ENCODE results near the gene SLC16A13. TPM values are rescaled to one million over a fixed set of nuclear protein-coding genes. Genes with fewer than 3 reads are reported as not detected.
A peak's percentile ranks its signal among the peaks of the same experiment; 100 is the strongest.
"Not testable (repeated sequence)": the region's sequence is repeated elsewhere in the genome, so short reads cannot be mapped to it uniquely, and the experiment has no call there.

SLC16A13 gene
- total RNA-seq, 2 donors from 2014 or later = 5.3 to 5.5 TPM

GRCh38 chr17:7045492-7046126, 9.8 kb downstream of the SLC16A13 start:
- no peaks in the 10 kb centered on the region for H3K27me3 Mint-ChIP-seq (ENCODE audit: low read depth)
- no peaks in the 10 kb centered on the region for H3K36me3 Mint-ChIP-seq (ENCODE audit: insufficient read depth in 2 of 2)
- H3K4me3 Mint-ChIP-seq = peak overlapping the region; percentile 88 to 91
- DNase-seq (peak; percentile 33 to 37), ATAC-seq (replicated peaks in 1 of 2) (peak in 1 of 2 donors; percentile 25)
- peaks cover 28% of the 10 kb centered on the region for H3K4me1 Mint-ChIP-seq (ENCODE audit: low read depth)
- peak overlapping the region; percentile 17 for H3K27ac Mint-ChIP-seq
- no peaks in the 10 kb centered on the region for H3K9me3 Mint-ChIP-seq

GRCh38 chr17:7046127-7046724, 10.4 kb downstream of the SLC16A13 start:
- peak overlapping the region; percentile 88 to 91 for H3K4me3 Mint-ChIP-seq
- H3K27me3 Mint-ChIP-seq (ENCODE audit: low read depth) = no peaks in the 10 kb centered on the region
- no peaks in the 10 kb centered on the region for H3K9me3 Mint-ChIP-seq
- peak; percentile 30 for ATAC-seq (replicated peaks in 1 of 2)
- H3K27ac Mint-ChIP-seq = peak overlapping the region; percentile 86
- H3K36me3 Mint-ChIP-seq (ENCODE audit: insufficient read depth in 2 of 2) = no peaks in the 10 kb centered on the region
- peak; percentile 31 to 43 for DNase-seq
- peaks cover 28% of the 10 kb centered on the region for H3K4me1 Mint-ChIP-seq (ENCODE audit: low read depth)

GRCh38 chr17:7046725-7047397, 11.0 kb downstream of the SLC16A13 start:
- H3K27ac Mint-ChIP-seq = peak overlapping the region; percentile 86
- H3K4me1 Mint-ChIP-seq (ENCODE audit: low read depth) = peaks cover 28% of the 10 kb centered on the region
- H3K9me3 Mint-ChIP-seq; H3K27me3 Mint-ChIP-seq (ENCODE audit: low read depth); H3K36me3 Mint-ChIP-seq (ENCODE audit: insufficient read depth in 2 of 2): not testable (repeated sequence)
- peak; percentile 74 to 84 for DNase-seq
- ATAC-seq (replicated peaks in 1 of 2) = peak; percentile 17 to 42
- H3K4me3 Mint-ChIP-seq = peak overlapping the region; percentile 88 to 91

- ATAC-seq (replicated peaks in 1 of 2) (peak; percentile 69 to 79), DNase-seq (peak; percentile 47 to 57)
- H3K4me1 Mint-ChIP-seq (ENCODE audit: low read depth) = peaks cover 28% of the 10 kb centered on the region
- peak overlapping the region; percentile 23 for H3K27ac Mint-ChIP-seq
- no peaks in the 10 kb centered on the region for H3K27me3 Mint-ChIP-seq (ENCODE audit: low read depth)
- H3K36me3 Mint-ChIP-seq (ENCODE audit: insufficient read depth in 2 of 2) = no peaks in the 10 kb centered on the region
- no peaks in the 10 kb centered on the region for H3K9me3 Mint-ChIP-seq
- H3K4me3 Mint-ChIP-seq = peak overlapping the region; percentile 88 to 91
Measured at GRCh38 chr17:7047566-7047965, 11.8 kb downstream of the SLC16A13 start.

- Mint-ChIP-seq H3K4me3 (no peak overlapping the region), H3K36me3 (ENCODE audit: insufficient read depth in 2 of 2) (no peaks in the 10 kb centered on the region), H3K9me3 (no peaks in the 10 kb centered on the region), H3K27me3 (ENCODE audit: low read depth) (no peaks in the 10 kb centered on the region), H3K27ac (no peak overlapping the region), H3K4me1 (ENCODE audit: low read depth) (peaks cover 28% of the 10 kb centered on the region)
- DNase-seq (no peak), ATAC-seq (replicated peaks in 1 of 2) (no peak)
Measured at GRCh38 chr17:7048968-7049367, 13.2 kb downstream of the SLC16A13 start.

- H3K4me1 Mint-ChIP-seq (ENCODE audit: low read depth) = peaks cover 27% of the 10 kb centered on the region
- H3K4me3 Mint-ChIP-seq; H3K27me3 Mint-ChIP-seq (ENCODE audit: low read depth); H3K9me3 Mint-ChIP-seq; H3K27ac Mint-ChIP-seq; H3K36me3 Mint-ChIP-seq (ENCODE audit: insufficient read depth in 2 of 2); DNase-seq; ATAC-seq (replicated peaks in 1 of 2): not testable (repeated sequence)
Measured at GRCh38 chr17:7050583-7050982, 14.8 kb downstream of the SLC16A13 start.

- H3K27ac Mint-ChIP-seq = no peak overlapping the region
- peaks cover 7% of the 10 kb centered on the region for H3K27me3 Mint-ChIP-seq (ENCODE audit: low read depth)
- H3K4me1 Mint-ChIP-seq (ENCODE audit: low read depth) = peaks cover 27% of the 10 kb centered on the region
- H3K4me3 Mint-ChIP-seq = no peak overlapping the region
- DNase-seq = no peak
- no peaks in the 10 kb centered on the region for H3K36me3 Mint-ChIP-seq (ENCODE audit: insufficient read depth in 2 of 2)
- no peak for ATAC-seq (replicated peaks in 1 of 2)
- no peaks in the 10 kb centered on the region for H3K9me3 Mint-ChIP-seq
Measured at GRCh38 chr17:7056386-7056785, 20.6 kb downstream of the SLC16A13 start.

GRCh38 chr17:7058831-7059447, 23.1 kb downstream of the SLC16A13 start:
- Mint-ChIP-seq H3K9me3 (no peaks in the 10 kb centered on the region), H3K4me3 (peak overlapping the region; percentile 39 to 40), H3K27me3 (ENCODE audit: low read depth) (peaks cover 25% of the 10 kb centered on the region), H3K36me3 (ENCODE audit: insufficient read depth in 2 of 2) (no peaks in the 10 kb centered on the region), H3K27ac (no peak overlapping the region), H3K4me1 (ENCODE audit: low read depth) (peaks cover 33% of the 10 kb centered on the region)
- DNase-seq = no peak
- no peak for ATAC-seq (replicated peaks in 1 of 2)

GRCh38 chr17:7060165-7060891, 24.5 kb downstream of the SLC16A13 start:
- H3K36me3 Mint-ChIP-seq (ENCODE audit: insufficient read depth in 2 of 2) = no peaks in the 10 kb centered on the region
- peaks cover 33% of the 10 kb centered on the region for H3K4me1 Mint-ChIP-seq (ENCODE audit: low read depth)
- ATAC-seq (replicated peaks in 1 of 2) (peak; percentile 87 to 89), DNase-seq (peak; percentile 59 to 68)
- H3K27me3 Mint-ChIP-seq (ENCODE audit: low read depth) = peaks cover 27% of the 10 kb centered on the region
- peak overlapping the region; percentile 69 for H3K27ac Mint-ChIP-seq
- H3K4me3 Mint-ChIP-seq = peak overlapping the region; percentile 40 to 64
- no peaks in the 10 kb centered on the region for H3K9me3 Mint-ChIP-seq

GRCh38 chr17:7063518-7064094, 27.8 kb downstream of the SLC16A13 start:
- H3K27me3 Mint-ChIP-seq (ENCODE audit: low read depth) = peaks cover 27% of the 10 kb centered on the region
- DNase-seq (no peak), ATAC-seq (replicated peaks in 1 of 2) (no peak)
- peaks cover 5% of the 10 kb centered on the region in 2 donors for H3K36me3 Mint-ChIP-seq (ENCODE audit: insufficient read depth in 2 of 2)
- H3K4me1 Mint-ChIP-seq (ENCODE audit: low read depth) = peaks cover 32% of the 10 kb centered on the region
- H3K4me3 Mint-ChIP-seq = no peak overlapping the region
- no peak overlapping the region for H3K27ac Mint-ChIP-seq
- H3K9me3 Mint-ChIP-seq = peaks cover 5% of the 10 kb centered on the region in 2 donors

- peaks cover 5 to 9% of the 10 kb centered on the region in 2 donors for H3K9me3 Mint-ChIP-seq
- no peak for ATAC-seq (replicated peaks in 1 of 2)
- no peak overlapping the region for H3K27ac Mint-ChIP-seq
- peaks cover 6% of the 10 kb centered on the region in 2 donors for H3K36me3 Mint-ChIP-seq (ENCODE audit: insufficient read depth in 2 of 2)
- H3K27me3 Mint-ChIP-seq (ENCODE audit: low read depth) = peaks cover 20% of the 10 kb centered on the region
- peaks cover 25% of the 10 kb centered on the region for H3K4me1 Mint-ChIP-seq (ENCODE audit: low read depth)
- DNase-seq = no peak
- no peak overlapping the region for H3K4me3 Mint-ChIP-seq
Measured at GRCh38 chr17:7064261-7064660, 28.4 kb downstream of the SLC16A13 start.

- peaks cover 5 to 9% of the 10 kb centered on the region in 2 donors for H3K9me3 Mint-ChIP-seq
- peaks cover 6% of the 10 kb centered on the region in 2 donors for H3K36me3 Mint-ChIP-seq (ENCODE audit: insufficient read depth in 2 of 2)
- H3K27me3 Mint-ChIP-seq (ENCODE audit: low read depth) = peaks cover 14% of the 10 kb centered on the region
- no peaks in the 10 kb centered on the region for H3K4me1 Mint-ChIP-seq (ENCODE audit: low read depth)
- no peak overlapping the region for H3K4me3 Mint-ChIP-seq
- no peak overlapping the region for H3K27ac Mint-ChIP-seq
- DNase-seq (no peak), ATAC-seq (replicated peaks in 1 of 2) (no peak)
Measured at GRCh38 chr17:7067198-7067597, 31.4 kb downstream of the SLC16A13 start.
